MM.1S (cell line): ENCODE measurements around the gene OR5H2.

Experiments
- DNase-seq: peaks from one replicate; pipeline ENCODE4 v3.0.0-alpha.2; 2015
- H2AFZ ChIP-seq: fragments of 300-600 bp; sonication (generic); 2 replicates; pipeline ENCODE4 v1.6.0; 2016; ENCODE audit warnings: antibody characterized with exemption, low read length
- H3F3A ChIP-seq: fragments of 300-600 bp; sonication (generic); 2 replicates; pipeline ENCODE4 v1.6.1; 2016; ENCODE audit warnings: mild to moderate bottlenecking, antibody characterized with exemption, low read length, moderate library complexity, mixed read lengths; ENCODE audit not compliant: insufficient read depth
- H3K27ac ChIP-seq: fragments of 300-600 bp; sonication (generic); 2 replicates; pipeline ENCODE4 v1.5.1; 2016; ENCODE audit warnings: mild to moderate bottlenecking, low read length
- H3K27me3 ChIP-seq: fragments of 300-600 bp; sonication (generic); replicated peaks from 2 replicates; pipeline ENCODE4 v1.6.0; 2016; ENCODE audit warnings: low read length; ENCODE audit not compliant: insufficient read depth
- H3K36me3 ChIP-seq: fragments of 300-600 bp; sonication (generic); replicated peaks from 2 replicates; pipeline ENCODE4 v1.6.1; 2016; ENCODE audit warnings: mild to moderate bottlenecking, low read length, mixed read lengths; ENCODE audit not compliant: insufficient read depth
- H3K4me1 ChIP-seq: fragments of 300-600 bp; sonication (generic); 2 replicates; pipeline ENCODE4 v1.6.1; 2016; ENCODE audit warnings: low read length, mixed read lengths
- H3K4me2 ChIP-seq: fragments of 300-600 bp; sonication (generic); 2 replicates; pipeline ENCODE4 v1.6.0; 2016; ENCODE audit warnings: low read depth, low read length
- H3K4me3 ChIP-seq: fragments of 300-600 bp; sonication (generic); 2 replicates; pipeline ENCODE4 v1.5.1; 2016; ENCODE audit warnings: low read length, mixed read lengths
- H3K79me2 ChIP-seq: fragments of 300-600 bp; sonication (generic); 2 replicates; pipeline ENCODE4 v1.6.1; 2016; ENCODE audit warnings: mixed run types, low read length, mixed read lengths
- H3K9ac ChIP-seq: fragments of 300-600 bp; sonication (generic); 2 replicates; pipeline ENCODE4 v1.6.1; 2016; ENCODE audit warnings: low read length, mixed read lengths
- H3K9me2 ChIP-seq: fragments of 300-600 bp; sonication (generic); replicated peaks from 2 replicates; pipeline ENCODE4 v1.6.1; 2016; ENCODE audit warnings: mild to moderate bottlenecking, low read length, mixed read lengths; ENCODE audit not compliant: insufficient read depth
- H3K9me3 ChIP-seq: fragments of 300-600 bp; sonication (generic); replicated peaks from 2 replicates; pipeline ENCODE4 v1.6.1; 2016; ENCODE audit warnings: mild to moderate bottlenecking, low read length, mixed read lengths; ENCODE audit not compliant: insufficient read depth
- H4K20me1 ChIP-seq: fragments of 300-600 bp; sonication (generic); 2 replicates; pipeline ENCODE4 v1.6.1; 2016; ENCODE audit warnings: mild to moderate bottlenecking, low read length, moderate library complexity, mixed read lengths; ENCODE audit not compliant: insufficient read depth
- EZH2 ChIP-seq: fragments of 300-600 bp; sonication (generic); optimal IDR thresholded peaks from 2 replicates; pipeline ENCODE3; 2017; ENCODE audit warnings: low read depth, mild to moderate bottlenecking, antibody characterized with exemption, low read length, mixed read lengths
- EZH2phosphoT487 ChIP-seq: fragments of 300-600 bp; sonication (generic); IDR thresholded peaks from 2 replicates; pipeline ENCODE4 v1.6.1; 2018; ENCODE audit warnings: antibody characterized with exemption, low read length
- TF ChIP-seq, protein P1 (sequence below): fragments of 300-600 bp; sonication (generic); IDR thresholded peaks from 2 replicates; pipeline ENCODE4 v1.5.1; 2016; ENCODE audit warnings: antibody characterized with exemption, low read length, mixed read lengths

OR5H2 gene

DNA sequence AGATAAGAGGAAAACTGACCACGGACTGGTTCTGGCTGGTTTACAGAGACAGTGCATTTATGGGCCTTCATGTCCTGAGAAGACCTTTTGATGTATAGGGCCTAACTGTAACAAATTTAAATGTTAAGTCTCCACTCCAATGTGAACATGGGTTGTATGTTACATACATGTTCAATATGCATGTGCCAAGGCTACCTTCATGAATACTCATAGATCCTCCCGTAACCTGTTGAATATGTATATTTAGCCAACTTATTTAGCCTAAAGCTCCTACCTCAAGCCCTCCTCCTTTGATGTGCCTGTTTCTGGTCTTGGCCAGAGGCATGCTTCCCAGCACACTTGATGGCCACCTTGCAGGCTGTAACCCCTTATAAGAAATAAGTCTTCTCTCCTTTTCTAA, at the start of gene OR5H2:
Gene OR5H2, plus strand, starts transcription at position 301 of the 400 bp plus-strand sequence. CDS start 398 bp downstream, outside the sequence.
- Histone ChIP-seq H2AFZ (no peak within 1 kb of the TSS), H4K20me1 (no peaks in the 10 kb centered on the region), H3K27me3 (no peaks in the 10 kb centered on the region), H3K36me3 (no peaks in the 10 kb centered on the region), H3K9me2 (no peaks in the 10 kb centered on the region), H3K9ac (no peak within 1 kb of the TSS), H3K4me1 (no peaks in the 10 kb centered on the region), H3K9me3 (no peaks in the 10 kb centered on the region), H3K27ac (no peak within 1 kb of the TSS), H3K4me2 (no peak within 1 kb of the TSS), H3K79me2 (no peaks in the 10 kb centered on the region), H3K4me3 (no peak within 1 kb of the TSS), H3F3A (no peaks in the 10 kb centered on the region)
- TF ChIP-seq EZH2phosphoT487 (no peak), EZH2 (no peak)
- TF ChIP-seq, protein P1, sequence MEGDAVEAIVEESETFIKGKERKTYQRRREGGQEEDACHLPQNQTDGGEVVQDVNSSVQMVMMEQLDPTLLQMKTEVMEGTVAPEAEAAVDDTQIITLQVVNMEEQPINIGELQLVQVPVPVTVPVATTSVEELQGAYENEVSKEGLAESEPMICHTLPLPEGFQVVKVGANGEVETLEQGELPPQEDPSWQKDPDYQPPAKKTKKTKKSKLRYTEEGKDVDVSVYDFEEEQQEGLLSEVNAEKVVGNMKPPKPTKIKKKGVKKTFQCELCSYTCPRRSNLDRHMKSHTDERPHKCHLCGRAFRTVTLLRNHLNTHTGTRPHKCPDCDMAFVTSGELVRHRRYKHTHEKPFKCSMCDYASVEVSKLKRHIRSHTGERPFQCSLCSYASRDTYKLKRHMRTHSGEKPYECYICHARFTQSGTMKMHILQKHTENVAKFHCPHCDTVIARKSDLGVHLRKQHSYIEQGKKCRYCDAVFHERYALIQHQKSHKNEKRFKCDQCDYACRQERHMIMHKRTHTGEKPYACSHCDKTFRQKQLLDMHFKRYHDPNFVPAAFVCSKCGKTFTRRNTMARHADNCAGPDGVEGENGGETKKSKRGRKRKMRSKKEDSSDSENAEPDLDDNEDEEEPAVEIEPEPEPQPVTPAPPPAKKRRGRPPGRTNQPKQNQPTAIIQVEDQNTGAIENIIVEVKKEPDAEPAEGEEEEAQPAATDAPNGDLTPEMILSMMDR = no peak
- DNase-seq = no peak

DNA sequence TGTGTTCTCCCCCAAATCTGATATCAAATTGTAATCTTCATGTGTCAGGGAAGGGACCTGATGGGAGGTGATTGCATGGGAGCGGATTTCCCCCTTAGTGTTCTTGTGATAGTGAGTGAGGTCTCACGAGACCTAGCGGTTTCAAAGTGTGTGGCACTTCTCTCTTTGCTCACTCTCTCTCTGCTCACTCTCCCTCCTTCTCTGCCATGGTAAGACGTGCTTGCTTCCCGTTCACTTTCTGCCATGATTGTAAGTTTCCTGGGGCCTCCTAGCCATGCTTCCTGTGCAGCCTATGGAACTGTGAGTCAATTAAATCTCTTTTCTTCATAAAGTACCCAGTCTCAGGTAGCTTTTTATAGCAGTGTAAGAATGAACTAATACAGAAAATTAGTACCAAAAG, 48.8 kb upstream of the OR5H2 start:
- Histone ChIP-seq H3K9me2 (no peaks in the 10 kb centered on the region), H3K4me1 (no peaks in the 10 kb centered on the region), H3K4me2 (no peak overlapping the region), H3K27ac (no peak overlapping the region), H3K27me3 (no peaks in the 10 kb centered on the region), H3K36me3 (no peaks in the 10 kb centered on the region), H4K20me1 (no peaks in the 10 kb centered on the region), H3K9ac (no peak overlapping the region), H3K79me2 (no peaks in the 10 kb centered on the region), H3K9me3 (no peaks in the 10 kb centered on the region), H2AFZ (no peak overlapping the region), H3K4me3 (no peak overlapping the region), H3F3A (no peaks in the 10 kb centered on the region)
- DNase-seq = no peak
- TF ChIP-seq EZH2 = no peak
- TF ChIP-seq EZH2phosphoT487 = no peak
- TF ChIP-seq, protein P1 = no peak

DNA sequence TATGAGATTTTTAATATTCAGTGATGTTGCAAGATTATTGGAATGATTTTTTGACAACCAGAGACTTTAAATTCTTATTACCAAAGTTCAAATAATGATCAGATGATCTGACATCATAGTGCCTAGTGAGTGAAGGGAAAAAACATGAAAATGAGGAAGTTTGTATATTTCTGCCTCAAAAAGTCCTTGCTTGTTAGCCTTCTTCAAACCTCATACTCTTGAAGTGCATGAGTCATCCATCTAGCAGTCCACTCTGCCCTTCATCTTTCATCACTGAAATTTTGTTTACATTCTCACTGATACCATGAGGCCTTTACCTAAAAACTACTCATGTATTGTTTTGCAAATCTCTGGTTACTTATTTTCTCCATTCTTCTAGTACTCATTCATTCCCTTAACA, 42.2 kb upstream of the OR5H2 start:
- Histone ChIP-seq H2AFZ (no peak overlapping the region), H3K9ac (no peak overlapping the region), H3K79me2 (no peaks in the 10 kb centered on the region), H3K4me3 (no peak overlapping the region), H3K9me2 (no peaks in the 10 kb centered on the region), H3F3A (no peaks in the 10 kb centered on the region), H3K36me3 (no peaks in the 10 kb centered on the region), H3K9me3 (no peaks in the 10 kb centered on the region), H3K4me2 (no peak overlapping the region), H3K27ac (no peak overlapping the region), H3K27me3 (no peaks in the 10 kb centered on the region), H3K4me1 (no peaks in the 10 kb centered on the region), H4K20me1 (no peaks in the 10 kb centered on the region)
- no peak for DNase-seq
- TF ChIP-seq EZH2phosphoT487 (no peak), EZH2 (no peak)
- TF ChIP-seq, protein P1 = no peak
